GM12875 (cell line): ENCODE results near the gene COL2A1.

Source experiments
- H3K4me3 ChIP-seq: one replicate; pipeline ENCODE4 v1.5.1; 2011; ENCODE audit warnings: low read depth, low read length, control low read depth
- CTCF ChIP-seq: IDR thresholded peaks from 2 replicates; pipeline ENCODE4 v1.5.1; 2011; ENCODE audit warnings: low read depth, mild to moderate bottlenecking, control low read depth, inconsistent platforms, low read length, moderate library complexity, borderline replicate concordance; ENCODE audit not compliant: insufficient read depth

The COL2A1 gene

GRCh38 chr12:47992776-47993175 is 11.5 kb downstream of the COL2A1 start:
- TF ChIP-seq CTCF, result no peak
- H3K4me3 ChIP-seq, result no peak overlapping the region

GRCh38 chr12:47991106-47992061 is 12.9 kb downstream of the COL2A1 start:
- no peak for TF ChIP-seq CTCF

GRCh38 chr12:47990351-47991105 is 13.7 kb downstream of the COL2A1 start:
- no peak overlapping the region for H3K4me3 ChIP-seq
- TF ChIP-seq CTCF, result no peak

More at GRCh38 chr12:47991106-47992061, 12.9 kb downstream of the COL2A1 start:
- H3K4me3 ChIP-seq, result no peak overlapping the region

GRCh38 chr12:47989666-47990065 is 14.6 kb downstream of the COL2A1 start:
- TF ChIP-seq CTCF, result no peak

GRCh38 chr12:47989023-47989417 is 15.3 kb downstream of the COL2A1 start:
- no peak for TF ChIP-seq CTCF
- no peak overlapping the region for H3K4me3 ChIP-seq

More at GRCh38 chr12:47989666-47990065, 14.6 kb downstream of the COL2A1 start:
- no peak overlapping the region for H3K4me3 ChIP-seq

- H3K4me3 ChIP-seq, result no peak overlapping the region
- TF ChIP-seq CTCF, result no peak
These were observed 15.9 kb downstream of the COL2A1 start for GRCh38 chr12:47988073-47989022.
